ENCODE data around the gene RASGRF2.

GRCh38 chr5:81003811-81004386 lies 43.7 kb downstream of the RASGRF2 start:
- TF ChIP-seq CTCF (IDR thresholded peaks at IDR 0.05): no peak
- TF ChIP-seq POLR2A (IDR thresholded peaks at IDR 0.05): no peak
- TF ChIP-seq POLR2AphosphoS5 (IDR thresholded peaks at IDR 0.05): no peak

Measured in suprapubic skin (tissue), 4 donors.